ENCODE measurements around the gene CHIT1.
"Not testable (repeated sequence)": the region's sequence is repeated elsewhere in the genome, so short reads cannot be mapped to it uniquely, and the experiment has no call there.

The CHIT1 gene

DNA sequence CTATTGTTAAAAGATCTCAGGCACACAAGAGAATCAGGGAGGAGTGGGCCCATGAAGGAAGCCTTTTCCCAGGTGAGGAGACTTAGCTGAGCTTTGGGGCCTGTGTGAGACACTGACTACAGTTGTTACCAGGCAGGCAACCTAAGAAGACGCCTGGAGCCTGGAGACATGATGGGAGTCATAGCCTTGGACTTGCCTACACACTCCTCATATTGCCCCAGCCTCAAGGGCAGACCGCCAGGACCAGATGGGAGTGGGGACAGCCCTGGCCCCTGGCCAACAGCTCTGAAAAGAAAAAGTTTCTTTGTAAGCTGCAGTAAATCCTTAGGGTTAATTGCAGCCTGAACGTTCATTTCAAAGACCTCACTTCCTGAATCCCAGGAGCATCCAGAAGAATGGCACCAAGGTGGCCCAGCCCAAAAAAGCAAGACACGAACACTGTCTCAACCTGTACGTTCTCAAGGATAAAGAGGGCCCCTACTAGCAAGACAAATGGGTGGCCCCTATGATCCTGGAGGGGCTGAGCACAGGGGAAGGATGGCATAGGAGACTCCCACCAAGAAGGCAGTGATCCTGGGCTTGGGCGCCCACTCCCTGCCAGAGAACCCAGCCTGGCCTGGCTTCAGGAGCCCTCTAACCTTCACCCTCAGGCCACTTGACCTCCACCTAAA lies 42.6 kb upstream of the CHIT1 start:
- Mint-ChIP-seq H3K27me3 (no peaks in the 10 kb centered on the region), H3K9me3 (no peaks in the 10 kb centered on the region), H3K4me3 (no peak overlapping the region), H3K36me3 (ENCODE audit: insufficient read depth) (peaks cover 2% of the 10 kb centered on the region), H3K27ac (ENCODE audit: low read depth) (no peak overlapping the region), H3K4me1 (peaks cover 17% of the 10 kb centered on the region)
- no peak for DNase-seq (ENCODE audit: low spot score in 2 of 2)
- no peak for ATAC-seq (replicated peaks; ENCODE audit: extremely low read depth, poor library complexity, severe bottlenecking)

DNA sequence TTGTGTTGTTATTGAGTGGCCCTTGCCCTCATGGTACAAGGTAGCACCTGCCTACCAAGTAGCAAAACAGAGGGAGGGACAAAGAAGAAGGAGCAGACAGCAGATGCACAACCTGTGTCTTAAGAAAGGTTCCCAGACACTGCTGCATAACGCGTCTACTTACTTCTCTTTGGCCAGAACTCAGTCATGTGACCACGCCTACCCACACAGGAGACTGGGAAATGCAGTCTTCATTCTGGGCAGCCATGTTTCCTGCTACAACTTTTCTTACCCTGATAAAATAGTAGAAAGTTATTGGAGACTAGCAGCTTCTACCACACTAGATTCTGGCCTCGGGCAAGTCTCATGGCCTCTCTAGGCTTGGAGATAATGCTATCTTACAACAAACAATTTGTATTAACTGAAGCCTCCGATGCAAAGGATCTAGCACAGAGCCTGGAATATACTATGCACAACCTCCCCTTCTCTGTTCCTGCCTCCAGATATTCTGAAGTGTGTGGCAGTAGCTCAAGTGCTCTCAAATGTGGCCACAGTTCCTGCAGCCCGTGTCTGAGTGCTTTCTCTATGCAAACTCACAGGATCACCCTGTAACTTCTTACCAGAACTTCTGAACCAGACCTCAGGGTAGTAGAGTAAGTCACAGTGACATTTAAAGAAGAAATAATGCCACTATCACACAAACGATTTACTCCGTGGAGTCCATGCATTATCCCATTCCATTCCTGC lies 41.7 kb upstream of the CHIT1 start:
- H3K9me3 Mint-ChIP-seq = no peaks in the 10 kb centered on the region
- no peak overlapping the region for H3K4me3 Mint-ChIP-seq
- peaks cover 18% of the 10 kb centered on the region for H3K4me1 Mint-ChIP-seq
- peak in 1 of 2 donors; percentile 62 for DNase-seq (ENCODE audit: low spot score in 2 of 2)
- peaks cover 3% of the 10 kb centered on the region for H3K36me3 Mint-ChIP-seq (ENCODE audit: insufficient read depth)
- ATAC-seq (replicated peaks; ENCODE audit: extremely low read depth, poor library complexity, severe bottlenecking) = peak; percentile 75
- H3K27me3 Mint-ChIP-seq = no peaks in the 10 kb centered on the region
- no peak overlapping the region for H3K27ac Mint-ChIP-seq (ENCODE audit: low read depth)

DNA sequence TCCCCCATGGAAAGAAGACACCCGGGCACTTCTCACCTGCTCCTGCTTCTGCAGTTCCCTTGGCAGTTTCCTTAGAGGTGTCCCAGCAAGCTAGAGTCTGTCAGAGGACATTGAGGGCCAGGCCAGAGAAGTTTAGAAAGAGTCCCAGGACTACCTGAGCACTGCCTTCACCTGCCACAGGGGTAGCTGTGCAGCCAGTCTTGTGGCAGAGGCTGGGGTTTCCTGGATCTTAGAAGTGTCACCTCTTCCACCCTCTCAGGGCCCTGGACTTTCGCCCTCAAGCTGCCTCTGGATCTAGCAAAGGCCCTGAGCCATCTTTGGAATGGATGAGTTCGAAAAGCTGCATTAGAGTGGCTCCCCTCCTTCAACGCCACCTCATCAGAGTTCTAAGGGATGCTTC lies 41.0 kb upstream of the CHIT1 start:
- H3K27ac Mint-ChIP-seq (ENCODE audit: low read depth) = no peak overlapping the region
- no peaks in the 10 kb centered on the region for H3K9me3 Mint-ChIP-seq
- no peaks in the 10 kb centered on the region for H3K27me3 Mint-ChIP-seq
- DNase-seq (ENCODE audit: low spot score in 2 of 2) (no peak), ATAC-seq (replicated peaks; ENCODE audit: extremely low read depth, poor library complexity, severe bottlenecking) (no peak)
- H3K4me3 Mint-ChIP-seq = no peak overlapping the region
- H3K4me1 Mint-ChIP-seq = peaks cover 18% of the 10 kb centered on the region
- peaks cover 3% of the 10 kb centered on the region for H3K36me3 Mint-ChIP-seq (ENCODE audit: insufficient read depth)

DNA sequence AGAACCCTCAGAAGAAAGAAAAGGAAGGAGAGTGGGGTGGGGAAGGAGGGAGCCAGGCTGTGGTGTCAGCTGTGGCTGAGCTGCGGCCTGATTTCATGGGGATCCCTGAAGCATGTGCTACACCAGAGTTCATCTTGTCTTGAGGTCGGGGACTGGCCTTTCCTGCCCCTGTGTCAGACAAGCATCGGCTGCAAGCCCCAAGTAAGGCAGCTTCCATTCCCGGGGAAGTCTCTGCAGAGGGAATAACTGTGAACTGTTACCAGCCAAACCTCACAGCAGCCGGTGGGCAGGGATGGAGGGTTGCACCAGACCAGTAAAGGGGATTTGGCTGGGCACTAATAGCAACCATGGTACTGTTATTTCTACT lies 40.2 kb upstream of the CHIT1 start:
- no peaks in the 10 kb centered on the region for H3K27me3 Mint-ChIP-seq
- no peak overlapping the region for H3K4me3 Mint-ChIP-seq
- peaks cover 3% of the 10 kb centered on the region for H3K36me3 Mint-ChIP-seq (ENCODE audit: insufficient read depth)
- H3K4me1 Mint-ChIP-seq = peaks cover 18% of the 10 kb centered on the region
- no peaks in the 10 kb centered on the region for H3K9me3 Mint-ChIP-seq
- no peak for ATAC-seq (replicated peaks; ENCODE audit: extremely low read depth, poor library complexity, severe bottlenecking)
- H3K27ac Mint-ChIP-seq (ENCODE audit: low read depth) = no peak overlapping the region
- DNase-seq (ENCODE audit: low spot score in 2 of 2) = no peak

DNA sequence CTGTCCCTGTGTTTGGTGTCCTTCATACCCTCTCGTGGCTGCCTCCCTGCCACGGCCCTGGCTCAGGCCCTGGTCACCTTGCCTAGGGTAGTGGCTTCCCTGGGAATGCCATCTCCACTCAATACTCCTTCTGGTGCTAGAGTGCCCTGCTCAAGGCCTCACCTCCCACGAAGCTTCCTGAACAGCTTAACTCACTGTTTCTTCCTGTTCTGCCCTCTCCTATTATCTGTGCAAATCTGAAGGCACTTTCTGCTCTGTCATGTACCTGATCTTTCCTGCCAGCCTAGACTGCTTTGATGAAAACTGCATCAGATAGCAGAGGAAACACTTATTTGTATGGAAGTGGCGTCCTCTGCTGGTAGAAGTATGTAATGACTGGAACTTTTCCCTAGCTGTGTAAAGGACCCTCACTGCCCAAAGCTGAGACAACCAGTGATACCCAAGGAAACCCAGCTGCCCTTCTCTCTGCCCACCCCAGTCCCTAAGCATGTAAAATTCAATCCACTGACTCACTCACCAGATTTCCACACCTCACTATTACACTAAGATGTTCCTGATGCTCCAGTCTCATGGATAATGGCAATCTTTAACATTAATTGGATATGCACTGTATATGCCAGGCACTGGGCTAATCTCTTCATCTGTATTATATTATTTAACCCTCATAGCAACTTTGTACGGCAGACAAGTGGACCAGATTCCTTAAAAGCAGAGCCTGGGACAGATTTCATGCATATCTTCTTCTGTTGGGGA lies 39.6 kb upstream of the CHIT1 start:
- no peak overlapping the region for H3K27ac Mint-ChIP-seq (ENCODE audit: low read depth)
- peaks cover 3% of the 10 kb centered on the region for H3K36me3 Mint-ChIP-seq (ENCODE audit: insufficient read depth)
- peak; percentile 33 for ATAC-seq (replicated peaks; ENCODE audit: extremely low read depth, poor library complexity, severe bottlenecking)
- no peaks in the 10 kb centered on the region for H3K27me3 Mint-ChIP-seq
- DNase-seq (ENCODE audit: low spot score in 2 of 2) = peak in 1 of 2 donors; percentile 39
- H3K4me3 Mint-ChIP-seq = no peak overlapping the region
- no peaks in the 10 kb centered on the region for H3K9me3 Mint-ChIP-seq
- H3K4me1 Mint-ChIP-seq = peaks cover 18% of the 10 kb centered on the region

DNA sequence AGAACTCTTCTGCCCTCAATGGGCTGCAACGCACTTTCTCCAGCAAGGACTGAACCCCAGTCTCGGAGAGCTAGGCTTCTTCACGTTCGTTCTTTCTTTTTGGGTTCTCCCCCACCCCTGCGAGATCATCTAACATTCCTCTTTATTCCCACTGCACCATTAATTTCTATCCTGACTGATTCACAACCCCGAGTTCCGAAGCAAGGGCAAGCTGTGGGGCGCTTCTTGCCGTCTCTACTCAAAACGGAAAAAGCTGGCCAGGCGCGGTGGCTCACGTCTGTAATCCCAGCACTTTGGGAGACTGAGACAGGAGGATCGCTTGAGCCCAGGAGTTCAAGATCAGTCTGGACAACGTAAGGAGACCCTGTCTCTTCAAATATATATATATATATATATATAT lies 38.4 kb upstream of the CHIT1 start:
- Mint-ChIP-seq H3K27ac (ENCODE audit: low read depth) (peak overlapping the region; percentile 78), H3K9me3 (no peaks in the 10 kb centered on the region)

DNA sequence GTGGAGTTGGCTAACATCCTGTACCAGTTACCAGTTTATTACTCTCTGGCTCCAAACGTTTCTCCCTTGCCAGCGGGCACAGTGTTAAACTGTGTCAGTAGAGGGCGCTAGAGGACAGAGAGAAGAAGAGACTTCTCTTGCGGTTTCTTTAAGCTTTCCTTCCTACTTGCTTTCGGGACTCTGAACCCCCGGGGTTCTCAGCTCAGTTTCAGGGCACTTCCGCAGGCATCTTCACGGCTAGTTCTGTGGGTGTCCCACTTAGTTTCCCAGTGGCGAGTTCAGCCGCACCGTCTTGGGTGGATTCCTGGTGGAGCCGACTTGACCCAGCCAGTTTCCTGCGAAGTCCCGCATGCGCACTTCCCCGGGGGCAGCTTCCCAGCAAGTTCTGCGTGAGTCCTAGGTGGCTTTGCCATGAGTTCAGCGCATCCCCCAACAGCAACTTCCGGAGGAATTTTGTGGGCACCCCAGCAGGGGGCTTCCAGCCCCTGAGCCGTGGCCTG lies 37.9 kb upstream of the CHIT1 start:
- ATAC-seq (replicated peaks; ENCODE audit: extremely low read depth, poor library complexity, severe bottlenecking) (peak; percentile 55), DNase-seq (ENCODE audit: low spot score in 2 of 2) (peak; percentile 69 to 80)
- Mint-ChIP-seq H3K36me3 (ENCODE audit: insufficient read depth) (peaks cover 3% of the 10 kb centered on the region), H3K27me3 (no peaks in the 10 kb centered on the region), H3K4me3 (peak overlapping the region; percentile 77), H3K4me1 (peaks cover 18% of the 10 kb centered on the region), H3K9me3 (no peaks in the 10 kb centered on the region), H3K27ac (ENCODE audit: low read depth) (peak overlapping the region; percentile 78)

More for the DNA sequence above, 38.4 kb upstream of the CHIT1 start:
- H3K27me3 Mint-ChIP-seq = no peaks in the 10 kb centered on the region
- no peak for ATAC-seq (replicated peaks; ENCODE audit: extremely low read depth, poor library complexity, severe bottlenecking)
- H3K4me1 Mint-ChIP-seq = peaks cover 18% of the 10 kb centered on the region
- H3K36me3 Mint-ChIP-seq (ENCODE audit: insufficient read depth) = peaks cover 3% of the 10 kb centered on the region
- H3K4me3 Mint-ChIP-seq = peak overlapping the region; percentile 77
- no peak for DNase-seq (ENCODE audit: low spot score in 2 of 2)

DNA sequence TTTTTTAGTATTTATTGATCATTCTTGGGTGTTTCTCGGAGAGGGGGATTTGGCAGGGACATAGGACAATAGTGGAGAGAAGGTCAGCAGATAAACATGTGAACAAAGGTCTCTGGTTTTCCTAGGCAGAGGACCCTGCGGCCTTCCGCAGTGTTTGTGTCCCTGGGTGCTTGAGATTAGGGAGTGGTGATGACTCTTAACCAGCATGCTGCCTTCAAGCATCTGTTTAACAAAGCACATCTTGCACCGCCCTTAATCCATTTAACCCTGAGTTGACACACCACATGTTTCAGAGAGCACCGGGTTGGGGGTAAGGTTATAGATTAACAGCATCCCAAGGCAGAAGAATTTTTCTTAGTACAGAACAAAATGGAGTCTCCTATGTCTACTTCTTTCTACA lies 36.7 kb upstream of the CHIT1 start:
- not testable (repeated sequence) for H3K36me3 Mint-ChIP-seq (ENCODE audit: insufficient read depth)

DNA sequence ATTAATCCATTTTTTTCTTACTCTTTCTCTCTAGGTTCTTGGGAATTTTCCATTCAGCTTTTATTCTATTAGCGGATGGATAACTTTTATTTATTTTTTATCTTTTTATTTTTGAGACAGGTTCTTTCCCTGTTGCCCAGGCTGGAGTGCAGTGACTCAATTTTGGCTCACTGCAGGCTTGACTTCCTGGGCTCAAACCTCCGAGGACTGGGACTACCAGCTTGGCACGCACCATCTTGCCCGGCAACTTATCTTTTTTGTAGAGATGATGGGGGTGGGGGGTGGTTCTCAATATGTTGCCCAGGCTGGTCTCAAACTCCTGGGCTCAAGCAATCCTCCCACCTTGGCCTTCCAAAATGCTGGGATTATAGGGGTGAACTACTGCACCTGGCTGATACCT lies 36.1 kb upstream of the CHIT1 start:
- peaks cover 12% of the 10 kb centered on the region for H3K4me1 Mint-ChIP-seq

More for the DNA sequence above, 36.7 kb upstream of the CHIT1 start:
- not testable (repeated sequence) for H3K27ac Mint-ChIP-seq (ENCODE audit: low read depth); DNase-seq (ENCODE audit: low spot score in 2 of 2); ATAC-seq (replicated peaks; ENCODE audit: extremely low read depth, poor library complexity, severe bottlenecking); H3K9me3 Mint-ChIP-seq; H3K4me3 Mint-ChIP-seq; H3K27me3 Mint-ChIP-seq
- H3K4me1 Mint-ChIP-seq = peaks cover 18% of the 10 kb centered on the region

DNA sequence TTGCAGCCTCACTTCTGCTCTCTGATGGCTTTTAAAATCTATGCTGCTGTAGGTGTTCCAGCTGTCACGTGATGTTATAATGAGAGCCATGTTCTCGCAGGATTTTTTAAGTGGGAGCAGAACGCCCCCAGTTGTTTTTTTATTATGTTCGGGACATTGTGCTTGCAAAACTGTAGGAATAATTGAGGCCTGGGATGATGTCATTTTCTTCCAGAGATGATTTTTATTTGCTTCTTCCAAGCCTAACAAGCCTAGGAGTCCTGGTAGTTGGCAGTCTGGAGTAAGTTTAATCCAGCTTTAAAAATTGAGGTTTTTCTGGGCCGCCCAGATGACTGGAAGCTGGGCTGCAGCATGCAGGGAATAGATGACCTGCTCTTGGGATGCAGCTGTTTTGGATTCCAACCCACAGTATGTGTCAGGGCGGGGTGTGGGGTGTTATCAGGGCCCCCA lies 34.6 kb upstream of the CHIT1 start:
- no peak overlapping the region for H3K4me3 Mint-ChIP-seq
- H3K4me1 Mint-ChIP-seq = peaks cover 12% of the 10 kb centered on the region
- H3K36me3 Mint-ChIP-seq (ENCODE audit: insufficient read depth) = peaks cover 3% of the 10 kb centered on the region
- peaks cover 23% of the 10 kb centered on the region for H3K27me3 Mint-ChIP-seq
- DNase-seq (ENCODE audit: low spot score in 2 of 2) (no peak), ATAC-seq (replicated peaks; ENCODE audit: extremely low read depth, poor library complexity, severe bottlenecking) (no peak)
- H3K9me3 Mint-ChIP-seq = no peaks in the 10 kb centered on the region
- no peak overlapping the region for H3K27ac Mint-ChIP-seq (ENCODE audit: low read depth)

More for the DNA sequence above, 36.1 kb upstream of the CHIT1 start:
- Mint-ChIP-seq H3K9me3 (no peaks in the 10 kb centered on the region), H3K4me3 (no peak overlapping the region), H3K36me3 (ENCODE audit: insufficient read depth) (peaks cover 3% of the 10 kb centered on the region), H3K27me3 (peaks cover 11% of the 10 kb centered on the region), H3K27ac (ENCODE audit: low read depth) (no peak overlapping the region)
- no peak for DNase-seq (ENCODE audit: low spot score in 2 of 2)
- no peak for ATAC-seq (replicated peaks; ENCODE audit: extremely low read depth, poor library complexity, severe bottlenecking)

DNA sequence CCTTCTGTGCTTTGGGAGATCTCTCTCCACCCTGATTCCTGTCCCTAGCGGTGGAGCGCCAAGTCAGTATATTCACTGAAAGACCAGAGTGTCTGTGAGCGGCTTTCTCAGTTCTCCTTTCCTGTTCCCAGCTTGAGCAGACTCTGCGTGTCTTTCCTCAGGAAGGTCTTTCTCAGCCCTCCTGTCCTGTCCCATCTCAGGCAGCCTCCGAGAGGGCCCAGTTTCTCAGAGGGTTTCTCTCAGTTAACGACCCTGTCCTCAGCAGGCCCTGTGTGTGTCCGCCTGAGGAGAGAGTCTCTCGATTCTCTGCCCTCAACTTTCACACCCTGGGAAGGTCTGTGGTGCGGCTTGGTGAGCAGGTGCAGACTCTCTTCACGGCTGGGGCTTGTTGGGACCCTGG lies 34.0 kb upstream of the CHIT1 start:
- peaks cover 12% of the 10 kb centered on the region for H3K4me1 Mint-ChIP-seq
- no peaks in the 10 kb centered on the region for H3K9me3 Mint-ChIP-seq
- H3K27me3 Mint-ChIP-seq = peaks cover 23% of the 10 kb centered on the region
- no peak for ATAC-seq (replicated peaks; ENCODE audit: extremely low read depth, poor library complexity, severe bottlenecking)
- no peak overlapping the region for H3K27ac Mint-ChIP-seq (ENCODE audit: low read depth)
- H3K36me3 Mint-ChIP-seq (ENCODE audit: insufficient read depth) = peaks cover 3% of the 10 kb centered on the region
- no peak overlapping the region for H3K4me3 Mint-ChIP-seq
- no peak for DNase-seq (ENCODE audit: low spot score in 2 of 2)

DNA sequence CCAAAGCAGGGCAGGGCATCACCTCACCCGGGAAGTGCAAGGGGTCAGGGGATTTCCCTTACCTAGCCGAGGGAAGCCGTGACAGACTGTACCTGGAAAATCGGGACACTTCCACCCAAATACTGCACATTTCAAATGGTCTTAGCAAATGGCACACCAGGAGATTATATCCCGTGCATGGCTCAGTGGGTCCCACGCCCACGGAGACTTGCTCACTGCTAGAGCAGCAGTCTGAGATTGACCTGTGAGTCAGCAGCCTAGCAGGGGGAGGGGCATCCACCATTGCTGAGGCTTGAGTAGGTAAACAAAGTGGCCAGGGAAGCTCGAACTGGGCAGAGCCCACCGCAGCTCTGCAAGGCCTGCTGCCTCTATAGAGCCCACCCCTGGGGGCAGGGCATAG lies 27.2 kb upstream of the CHIT1 start:
- not testable (repeated sequence) for H3K4me1 Mint-ChIP-seq; ATAC-seq (replicated peaks; ENCODE audit: extremely low read depth, poor library complexity, severe bottlenecking); H3K9me3 Mint-ChIP-seq; DNase-seq (ENCODE audit: low spot score in 2 of 2); H3K27ac Mint-ChIP-seq (ENCODE audit: low read depth); H3K36me3 Mint-ChIP-seq (ENCODE audit: insufficient read depth); H3K4me3 Mint-ChIP-seq
- H3K27me3 Mint-ChIP-seq = peaks cover 83% of the 10 kb centered on the region

Measured in central memory CD8-positive, alpha-beta T cell (primary cell).